ENCODE measurements around the gene GOSR2.
"Not testable (repeated sequence)": the region's sequence is repeated elsewhere in the genome, so short reads cannot be mapped to it uniquely, and the experiment has no call there.

The GOSR2 gene

DNA sequence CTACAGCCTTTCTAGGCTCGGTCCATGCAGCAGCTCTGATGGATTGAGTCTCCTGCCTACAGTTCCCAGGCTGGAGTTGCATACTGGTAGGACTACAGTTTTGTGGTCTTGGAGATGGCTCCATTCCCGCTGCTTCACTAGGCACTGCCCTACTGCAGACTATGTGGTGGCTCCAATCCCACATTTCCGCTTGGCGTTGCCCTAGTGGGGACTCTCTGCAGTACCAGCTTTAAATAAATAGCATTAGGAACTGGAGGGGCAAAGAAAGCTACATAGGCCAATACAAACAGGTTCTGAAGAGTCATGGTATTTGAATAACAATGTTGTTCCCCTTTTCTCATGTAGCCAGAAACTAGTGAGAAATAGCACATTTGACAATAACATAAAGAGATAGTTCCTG lies 5.4 kb upstream of the GOSR2 start:
- Histone ChIP-seq H3K9ac (ENCODE audit: low read length) (no peak overlapping the region), H3K4me1 (ENCODE audit: control insufficient read depth, insufficient read depth, low read length) (no peaks in the 10 kb centered on the region), H3K4me3 (ENCODE audit: low read length) (no peak overlapping the region), H3K27me3 (ENCODE audit: control insufficient read depth, insufficient read depth, low read length) (peaks cover 4% of the 10 kb centered on the region), H3K9me3 (ENCODE audit: control insufficient read depth, low read length) (no peaks in the 10 kb centered on the region), H3K36me3 (ENCODE audit: control insufficient read depth, insufficient read depth, low read length) (no peaks in the 10 kb centered on the region)

DNA sequence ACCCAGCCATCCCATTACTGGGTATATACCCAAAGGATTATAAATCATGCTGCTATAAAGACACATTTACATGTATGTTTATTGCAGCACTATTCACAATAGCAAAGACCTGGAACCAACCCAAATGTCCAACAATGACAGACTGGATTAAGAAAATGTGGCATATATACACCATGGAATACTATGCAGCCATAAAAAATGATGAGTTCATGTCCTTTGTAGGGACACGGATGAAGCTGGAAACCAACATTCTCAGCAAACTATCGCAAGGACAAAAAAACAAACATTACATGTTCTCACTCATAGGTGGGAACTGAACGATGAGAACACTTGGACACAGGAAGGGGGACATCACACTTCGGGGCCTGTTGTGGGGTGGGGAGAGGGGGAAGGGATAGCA lies 998 bp upstream of the GOSR2 start:
- not testable (repeated sequence) for H3K4me3 ChIP-seq (ENCODE audit: low read length); H3K27me3 ChIP-seq (ENCODE audit: control insufficient read depth, insufficient read depth, low read length); H3K36me3 ChIP-seq (ENCODE audit: control insufficient read depth, insufficient read depth, low read length); H3K9ac ChIP-seq (ENCODE audit: low read length); H3K9me3 ChIP-seq (ENCODE audit: control insufficient read depth, low read length)
- H3K4me1 ChIP-seq (ENCODE audit: control insufficient read depth, insufficient read depth, low read length), result peaks cover 24% of the 10 kb centered on the region

DNA sequence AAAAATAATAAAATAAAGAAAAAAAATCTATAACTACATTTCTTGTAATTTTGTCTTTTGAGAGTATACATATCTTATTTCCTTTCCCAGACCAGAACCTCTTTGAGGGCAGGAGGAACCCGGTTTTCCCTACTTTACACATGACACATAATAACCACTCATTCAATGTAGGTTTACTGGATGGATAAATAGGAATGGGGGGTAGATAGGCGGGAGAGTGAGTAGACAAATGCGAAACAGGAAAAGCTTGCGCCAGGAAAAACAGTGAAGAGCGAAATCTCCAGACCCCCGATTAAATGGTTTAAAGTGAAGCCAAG lies 515 bp upstream of the GOSR2 start:
- Histone ChIP-seq H3K36me3 (ENCODE audit: control insufficient read depth, insufficient read depth, low read length) (no peaks in the 10 kb centered on the region), H3K9ac (ENCODE audit: low read length) (peak overlapping the region; percentile 92), H3K4me3 (ENCODE audit: low read length) (peak overlapping the region; percentile 88), H3K27me3 (ENCODE audit: control insufficient read depth, insufficient read depth, low read length) (no peaks in the 10 kb centered on the region), H3K4me1 (ENCODE audit: control insufficient read depth, insufficient read depth, low read length) (peaks cover 24% of the 10 kb centered on the region), H3K9me3 (ENCODE audit: control insufficient read depth, low read length) (no peaks in the 10 kb centered on the region)

DNA sequence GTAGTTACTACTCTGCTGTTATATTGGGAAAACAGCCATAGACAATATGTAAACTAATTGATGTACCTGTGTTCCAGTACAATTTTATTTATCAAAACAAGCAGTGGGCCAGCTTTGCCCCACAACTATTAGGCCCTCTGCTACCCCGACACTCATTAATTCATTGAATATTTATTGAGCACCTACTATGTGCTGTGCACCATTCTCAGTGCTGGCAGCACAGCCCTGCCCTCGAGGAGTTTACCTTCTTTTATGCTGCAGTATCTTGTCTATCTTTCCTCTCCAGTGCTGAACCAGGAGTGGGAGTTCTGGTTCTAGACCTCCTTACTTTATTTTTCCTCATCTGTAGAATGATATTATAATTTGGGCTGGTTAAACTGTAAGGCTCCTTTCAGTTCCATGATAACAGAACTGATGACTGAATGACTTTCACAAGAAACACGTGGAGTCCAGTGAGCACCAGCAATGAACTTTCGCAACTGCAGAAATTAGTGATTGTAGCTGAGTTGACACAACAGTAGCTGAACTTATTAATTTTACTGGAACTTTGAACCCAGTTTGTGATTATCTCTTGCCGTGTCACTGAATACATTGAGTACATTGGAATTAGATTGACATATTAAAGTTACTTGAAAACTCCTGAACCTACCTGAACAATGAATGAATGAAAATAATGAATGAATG lies 2.4 kb downstream of the GOSR2 start:
- Histone ChIP-seq H3K4me3 (ENCODE audit: low read length) (no peak overlapping the region), H3K4me1 (ENCODE audit: control insufficient read depth, insufficient read depth, low read length) (peaks cover 24% of the 10 kb centered on the region), H3K9ac (ENCODE audit: low read length) (no peak overlapping the region), H3K27me3 (ENCODE audit: control insufficient read depth, insufficient read depth, low read length) (no peaks in the 10 kb centered on the region), H3K9me3 (ENCODE audit: control insufficient read depth, low read length) (no peaks in the 10 kb centered on the region), H3K36me3 (ENCODE audit: control insufficient read depth, insufficient read depth, low read length) (peaks cover 4% of the 10 kb centered on the region)

DNA sequence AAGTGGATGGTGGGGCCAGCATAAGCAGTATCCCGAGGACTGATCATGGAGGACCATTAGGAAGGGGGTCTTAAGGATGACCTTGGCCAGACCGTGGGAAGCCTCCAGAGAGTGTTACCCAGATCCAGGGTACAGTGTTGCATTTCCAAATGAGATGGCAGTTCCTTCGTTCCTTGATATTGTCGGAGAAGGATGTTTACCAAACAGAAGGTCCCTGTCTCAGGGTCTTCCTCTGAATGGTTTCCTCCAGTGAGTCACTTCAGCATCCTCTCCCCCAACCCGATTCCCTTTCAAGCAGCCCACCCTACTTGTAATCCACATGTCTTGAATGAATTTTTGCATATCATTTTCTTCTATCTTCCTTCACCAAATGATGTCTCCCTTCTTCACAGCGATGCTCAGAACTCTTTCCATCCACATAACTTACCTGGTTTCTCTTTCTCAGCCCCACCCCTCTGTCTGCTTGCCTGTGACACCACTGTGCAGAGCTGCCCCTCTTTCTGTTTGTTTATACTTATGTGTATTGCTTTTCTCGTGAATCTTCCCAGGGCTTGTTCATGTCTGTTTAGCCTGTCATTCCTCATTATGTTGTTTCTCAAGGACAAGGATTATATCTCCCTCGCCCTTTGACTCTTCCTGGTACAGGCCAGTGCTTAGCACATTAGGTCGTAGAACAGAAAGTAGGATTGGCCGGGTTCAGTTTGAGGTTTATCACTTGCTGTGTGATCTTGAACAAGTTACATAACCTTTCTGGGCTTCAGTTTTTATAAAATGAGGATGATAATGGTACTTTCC lies 5.7 kb downstream of the GOSR2 start:
- H3K9ac ChIP-seq (ENCODE audit: low read length), result no peak overlapping the region
- peaks cover 24% of the 10 kb centered on the region for H3K4me1 ChIP-seq (ENCODE audit: control insufficient read depth, insufficient read depth, low read length)
- no peaks in the 10 kb centered on the region for H3K9me3 ChIP-seq (ENCODE audit: control insufficient read depth, low read length)
- H3K36me3 ChIP-seq (ENCODE audit: control insufficient read depth, insufficient read depth, low read length), result peaks cover 4% of the 10 kb centered on the region
- H3K4me3 ChIP-seq (ENCODE audit: low read length), result no peak overlapping the region
- no peaks in the 10 kb centered on the region for H3K27me3 ChIP-seq (ENCODE audit: control insufficient read depth, insufficient read depth, low read length)

DNA sequence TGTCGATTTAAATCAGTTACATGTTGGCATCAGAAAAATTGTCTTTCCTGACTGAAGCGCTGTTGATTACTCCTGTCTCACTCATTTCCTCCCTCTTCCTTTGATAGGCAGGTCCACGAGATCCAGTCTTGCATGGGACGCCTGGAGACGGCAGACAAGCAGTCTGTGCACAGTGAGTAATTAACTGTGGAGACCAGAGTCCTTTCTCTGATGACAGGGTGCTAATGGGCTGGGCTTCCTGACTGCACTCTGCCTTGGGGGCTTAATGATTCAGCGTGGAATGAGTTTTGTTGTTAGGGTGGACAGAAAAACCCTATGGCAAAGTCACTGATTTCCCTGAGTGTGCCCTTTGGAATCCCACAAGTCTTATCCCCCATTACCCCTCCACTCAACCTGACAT lies 6.5 kb downstream of the GOSR2 start:
- Histone ChIP-seq H3K9me3 (ENCODE audit: control insufficient read depth, low read length) (no peaks in the 10 kb centered on the region), H3K4me1 (ENCODE audit: control insufficient read depth, insufficient read depth, low read length) (peaks cover 19% of the 10 kb centered on the region), H3K36me3 (ENCODE audit: control insufficient read depth, insufficient read depth, low read length) (peaks cover 4% of the 10 kb centered on the region), H3K4me3 (ENCODE audit: low read length) (no peak overlapping the region), H3K27me3 (ENCODE audit: control insufficient read depth, insufficient read depth, low read length) (no peaks in the 10 kb centered on the region), H3K9ac (ENCODE audit: low read length) (no peak overlapping the region)

DNA sequence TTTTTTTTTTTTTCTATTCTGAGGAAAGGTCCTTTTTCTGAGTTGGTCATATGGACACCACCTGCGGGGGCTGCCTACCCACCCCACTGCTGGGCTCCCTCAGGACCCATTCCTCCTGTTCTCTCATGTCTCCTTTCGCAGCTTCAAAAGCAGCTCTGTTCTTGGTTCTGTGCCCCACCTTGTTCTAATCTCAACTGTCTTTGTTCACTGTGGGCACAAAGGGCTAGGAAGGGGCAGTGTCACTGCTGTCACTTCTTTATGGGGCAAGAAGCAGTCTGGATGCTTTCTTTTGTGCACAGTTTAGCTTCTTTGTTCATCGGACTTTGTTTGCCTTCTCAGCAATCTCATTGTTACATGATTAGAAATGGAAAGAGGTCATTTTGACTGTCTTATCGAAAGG lies 7.1 kb downstream of the GOSR2 start:
- Histone ChIP-seq H3K4me3 (ENCODE audit: low read length) (no peak overlapping the region), H3K9ac (ENCODE audit: low read length) (no peak overlapping the region), H3K9me3 (ENCODE audit: control insufficient read depth, low read length) (no peaks in the 10 kb centered on the region), H3K36me3 (ENCODE audit: control insufficient read depth, insufficient read depth, low read length) (peaks cover 4% of the 10 kb centered on the region), H3K27me3 (ENCODE audit: control insufficient read depth, insufficient read depth, low read length) (no peaks in the 10 kb centered on the region), H3K4me1 (ENCODE audit: control insufficient read depth, insufficient read depth, low read length) (peaks cover 20% of the 10 kb centered on the region)

DNA sequence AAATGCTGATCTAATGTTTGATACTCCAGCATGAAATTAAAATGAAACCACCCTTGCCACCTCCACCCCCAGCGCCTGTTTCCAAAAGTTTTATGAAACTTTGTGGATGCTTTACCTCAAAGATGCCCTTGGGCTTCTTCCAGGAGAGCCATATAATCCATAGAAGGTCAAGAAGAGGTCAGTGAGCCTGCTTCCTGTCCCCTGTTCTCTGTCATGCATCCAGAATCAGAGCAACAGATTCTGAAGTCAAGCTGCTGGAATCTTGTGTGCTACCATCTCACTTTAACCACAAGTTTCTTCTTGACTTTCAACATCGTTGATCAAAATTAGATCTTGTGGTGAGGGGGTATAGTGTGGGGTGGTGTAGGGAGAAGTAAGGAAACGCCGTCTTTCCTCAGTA lies 8.6 kb downstream of the GOSR2 start:
- no peaks in the 10 kb centered on the region for H3K9me3 ChIP-seq (ENCODE audit: control insufficient read depth, low read length)
- H3K4me3 ChIP-seq (ENCODE audit: low read length), result no peak overlapping the region
- peaks cover 9% of the 10 kb centered on the region for H3K36me3 ChIP-seq (ENCODE audit: control insufficient read depth, insufficient read depth, low read length)
- no peaks in the 10 kb centered on the region for H3K27me3 ChIP-seq (ENCODE audit: control insufficient read depth, insufficient read depth, low read length)
- no peak overlapping the region for H3K9ac ChIP-seq (ENCODE audit: low read length)
- peaks cover 19% of the 10 kb centered on the region for H3K4me1 ChIP-seq (ENCODE audit: control insufficient read depth, insufficient read depth, low read length)

DNA sequence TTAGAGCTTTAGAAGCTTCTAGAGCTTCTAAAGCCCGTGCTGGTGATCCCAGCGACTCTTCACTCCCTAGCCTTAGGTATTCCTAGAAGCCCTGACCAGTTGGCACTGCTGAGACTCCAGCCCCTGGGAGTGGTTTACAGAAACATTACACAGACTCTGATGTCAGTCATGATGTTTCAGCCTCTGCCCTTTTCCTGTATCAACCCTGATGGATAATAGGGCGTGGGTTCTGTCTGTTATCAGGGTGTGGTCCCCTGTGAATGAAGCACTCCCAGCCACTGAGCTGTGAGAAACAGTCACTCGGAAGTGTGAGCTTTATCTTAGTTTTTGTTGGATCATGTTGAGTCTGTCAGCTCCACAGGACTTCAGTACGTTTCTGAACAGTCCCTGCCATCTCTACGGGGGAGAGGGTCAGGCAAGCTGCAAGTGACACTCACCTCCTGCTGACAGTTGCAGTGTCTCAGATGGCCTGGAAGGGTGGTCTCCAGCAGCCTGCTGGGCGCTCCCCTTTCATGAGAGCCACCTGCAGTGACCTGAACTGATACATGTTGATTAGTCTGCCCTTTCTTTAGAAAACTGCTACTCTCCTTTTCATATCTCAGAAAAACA lies 12.8 kb downstream of the GOSR2 start:
- H3K4me3 ChIP-seq (ENCODE audit: low read length), result no peak overlapping the region
- H3K27me3 ChIP-seq (ENCODE audit: control insufficient read depth, insufficient read depth, low read length), result no peaks in the 10 kb centered on the region
- no peaks in the 10 kb centered on the region for H3K9me3 ChIP-seq (ENCODE audit: control insufficient read depth, low read length)
- peaks cover 19% of the 10 kb centered on the region for H3K4me1 ChIP-seq (ENCODE audit: control insufficient read depth, insufficient read depth, low read length)
- peaks cover 18% of the 10 kb centered on the region for H3K36me3 ChIP-seq (ENCODE audit: control insufficient read depth, insufficient read depth, low read length)
- H3K9ac ChIP-seq (ENCODE audit: low read length), result peak overlapping the region; percentile 19

DNA sequence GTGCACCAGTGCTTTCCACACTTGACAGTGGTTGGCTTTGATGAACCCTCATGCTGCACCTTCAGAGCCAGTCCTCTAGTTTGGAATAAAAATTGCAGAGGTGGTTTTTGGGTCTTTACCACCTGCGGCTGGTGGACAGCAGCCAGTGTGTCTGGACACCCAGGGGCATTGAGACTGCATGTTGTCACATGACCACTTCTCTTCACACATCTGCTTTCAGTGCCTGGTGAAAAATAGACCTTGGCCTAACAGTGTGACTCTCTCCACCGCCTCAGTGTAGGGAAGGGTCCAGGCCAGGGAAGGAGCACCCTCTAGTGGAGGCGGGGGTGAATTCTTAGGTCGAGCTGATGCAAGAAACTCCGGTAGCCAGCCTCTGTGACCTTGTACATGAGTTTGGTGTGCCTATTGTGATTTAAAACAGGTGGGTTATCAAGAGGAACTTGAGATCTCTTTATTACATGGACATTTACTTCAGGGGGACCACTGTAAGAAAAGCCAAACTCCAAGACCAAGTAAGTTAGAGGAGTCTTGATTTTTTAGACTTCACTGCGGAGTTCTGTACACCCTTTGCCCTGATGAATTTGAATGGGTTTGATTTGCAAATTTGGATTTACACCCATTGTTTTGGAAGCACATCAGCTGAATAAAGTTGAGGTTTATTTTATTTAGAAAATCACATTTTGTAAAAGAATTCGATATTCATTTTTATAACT lies 17.9 kb downstream of the GOSR2 start:
- H3K9me3 ChIP-seq (ENCODE audit: control insufficient read depth, low read length), result no peaks in the 10 kb centered on the region
- peaks cover 16% of the 10 kb centered on the region for H3K4me1 ChIP-seq (ENCODE audit: control insufficient read depth, insufficient read depth, low read length)
- H3K36me3 ChIP-seq (ENCODE audit: control insufficient read depth, insufficient read depth, low read length), result peaks cover 18% of the 10 kb centered on the region
- no peak overlapping the region for H3K9ac ChIP-seq (ENCODE audit: low read length)
- H3K4me3 ChIP-seq (ENCODE audit: low read length), result no peak overlapping the region
- H3K27me3 ChIP-seq (ENCODE audit: control insufficient read depth, insufficient read depth, low read length), result no peaks in the 10 kb centered on the region

DNA sequence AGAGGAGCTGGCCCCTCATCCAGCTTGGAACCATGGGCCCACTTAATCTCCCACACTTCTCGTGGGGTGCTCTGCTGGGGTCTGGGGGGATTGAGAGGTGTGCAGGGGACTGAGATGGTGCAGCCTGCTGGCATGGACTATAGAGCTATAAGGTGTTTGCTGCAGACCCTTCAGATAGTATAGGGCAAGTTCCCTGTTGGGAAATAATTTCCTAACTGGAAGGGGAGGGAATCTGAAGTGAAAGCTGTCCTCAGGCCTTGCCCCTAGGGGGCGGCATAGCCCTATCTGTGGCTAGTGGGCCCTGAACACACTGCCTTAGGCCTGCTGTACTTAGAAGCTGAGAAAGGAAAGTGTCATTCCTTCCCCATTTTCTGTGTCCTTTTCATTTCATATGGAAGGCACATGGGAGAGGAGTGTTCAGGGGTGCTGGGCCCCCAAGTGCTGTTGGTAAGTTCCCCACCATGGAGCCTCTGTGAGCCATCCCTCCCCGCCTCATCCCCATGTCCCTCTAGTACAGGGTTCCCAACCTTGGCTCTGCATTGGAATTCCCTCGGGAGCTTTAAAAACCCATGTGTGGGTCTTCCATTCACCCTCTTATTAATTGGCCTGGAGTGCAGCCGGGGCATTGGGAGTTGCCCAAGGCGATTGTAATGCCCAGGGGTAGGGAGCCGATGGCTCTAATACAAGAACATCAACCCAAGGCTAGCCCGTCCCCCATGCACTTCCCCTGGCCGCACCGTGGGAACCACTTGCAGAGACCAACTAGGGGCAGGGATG lies 19.7 kb downstream of the GOSR2 start:
- H3K27me3 ChIP-seq (ENCODE audit: control insufficient read depth, insufficient read depth, low read length), result no peaks in the 10 kb centered on the region
- no peaks in the 10 kb centered on the region for H3K9me3 ChIP-seq (ENCODE audit: control insufficient read depth, low read length)
- H3K36me3 ChIP-seq (ENCODE audit: control insufficient read depth, insufficient read depth, low read length), result peaks cover 12% of the 10 kb centered on the region
- peaks cover 9% of the 10 kb centered on the region for H3K4me1 ChIP-seq (ENCODE audit: control insufficient read depth, insufficient read depth, low read length)
- no peak overlapping the region for H3K9ac ChIP-seq (ENCODE audit: low read length)
- H3K4me3 ChIP-seq (ENCODE audit: low read length), result no peak overlapping the region
